Neural cell (in vitro differentiated cells): ENCODE measurements around the gene SHOX. TPM values are rescaled to one million over a fixed set of nuclear protein-coding genes. Genes with fewer than 3 reads are reported as not detected.

Experiments used
- H2AFZ ChIP-seq: fragments of 200-600, 300-800 bp; sonication (generic), shearing (Covaris generic); 2 replicates; pipeline ENCODE4 v1.6.0; 2014; ENCODE audit warnings: low read depth, mild to moderate bottlenecking, antibody characterized with exemption, low read length, moderate library complexity
- H3F3A ChIP-seq: fragments of 200-600 bp; shearing (Covaris generic); 2 replicates; pipeline ENCODE4 v1.6.1; 2016; ENCODE audit warnings: mild to moderate bottlenecking, moderate library complexity, mixed read lengths, antibody characterized with exemption, low read length; ENCODE audit not compliant: insufficient read depth, poor library complexity, severe bottlenecking
- H3K27ac ChIP-seq: fragments of 200-600, 300-800 bp; sonication (generic), shearing (Covaris generic); 2 replicates; pipeline ENCODE4 v1.5.1; 2014; ENCODE audit warnings: mild to moderate bottlenecking, low read length, moderate library complexity
- H3K27me3 ChIP-seq: fragments of 300-800, 200-600 bp; sonication (generic), shearing (Covaris generic); 2 replicates; pipeline ENCODE4 v1.6.0; 2014; ENCODE audit warnings: mild to moderate bottlenecking, low read depth, low read length, moderate library complexity; ENCODE audit not compliant: insufficient read depth
- H3K36me3 ChIP-seq: fragments of 300-800, 200-600 bp; sonication (generic), shearing (Covaris generic); 2 replicates; pipeline ENCODE4 v1.5.1; 2014; ENCODE audit warnings: mild to moderate bottlenecking, antibody characterized with exemption, low read length, moderate library complexity; ENCODE audit not compliant: insufficient read depth
- H3K4me2 ChIP-seq: fragments of 300-800, 200-600 bp; sonication (generic), shearing (Covaris generic); 2 replicates; pipeline ENCODE4 v1.6.0; 2014; ENCODE audit warnings: mild to moderate bottlenecking, low read length
- H3K4me3 ChIP-seq: fragments of 300-800, 200-600 bp; sonication (generic), shearing (Covaris generic); 2 replicates; pipeline ENCODE4 v1.5.1; 2014; ENCODE audit warnings: mild to moderate bottlenecking, low read length, moderate library complexity
- H3K79me2 ChIP-seq: fragments of 200-600 bp; shearing (Covaris generic); replicated peaks from 2 replicates; pipeline ENCODE4 v1.6.0; 2014; ENCODE audit warnings: mild to moderate bottlenecking, low read length, moderate library complexity; ENCODE audit not compliant: insufficient read depth
- H3K9ac ChIP-seq: fragments of 300-800, 200-600 bp; sonication (generic), shearing (Covaris generic); 2 replicates; pipeline ENCODE4 v1.6.1; 2016; ENCODE audit warnings: mild to moderate bottlenecking, low read length, mixed read lengths
- H3K9me2 ChIP-seq: fragments of 200-600 bp; shearing (Covaris generic); 2 replicates; pipeline ENCODE4 v1.6.1; 2016; ENCODE audit warnings: mild to moderate bottlenecking, low read length, mixed read lengths; ENCODE audit not compliant: insufficient read depth
- H3K9me3 ChIP-seq: fragments of 200-600, 300-800 bp; sonication (generic), shearing (Covaris generic); 2 replicates; pipeline ENCODE4 v1.6.1; 2016; ENCODE audit warnings: mild to moderate bottlenecking, mixed run types, low read length, moderate library complexity, mixed read lengths
- H4K20me1 ChIP-seq: fragments of 200-600 bp; shearing (Covaris generic); 2 replicates; pipeline ENCODE4 v1.6.1; 2016; ENCODE audit warnings: mild to moderate bottlenecking, mixed run types; ENCODE audit not compliant: insufficient read depth
- EP300 ChIP-seq: fragments of 450-650 bp; conservative IDR thresholded peaks from 2 replicates; pipeline ENCODE4 v1.6.1; 2014; ENCODE audit warnings: antibody characterized with exemption, mild to moderate bottlenecking, moderate library complexity; ENCODE audit not compliant: poor library complexity, severe bottlenecking
- EZH2 ChIP-seq: fragments of 200-600, 300-800 bp; shearing (Covaris generic), sonication (generic); IDR thresholded peaks from 2 replicates; pipeline ENCODE4 v1.6.1; 2014; ENCODE audit warnings: antibody characterized with exemption, low read length, borderline replicate concordance, mild to moderate bottlenecking; ENCODE audit not compliant: insufficient read depth, poor library complexity, severe bottlenecking
- MXI1 ChIP-seq: fragments of 450-650 bp; conservative IDR thresholded peaks from 2 replicates; pipeline ENCODE4 v1.6.1; 2014; ENCODE audit warnings: antibody characterized with exemption, mild to moderate bottlenecking; ENCODE audit not compliant: poor library complexity, severe bottlenecking
- POLR2AphosphoS5 ChIP-seq: IDR thresholded peaks from 2 replicates; pipeline ENCODE4 v1.6.1; 2012
- RAD21 ChIP-seq: fragments of 450-650 bp; conservative IDR thresholded peaks from 2 replicates; pipeline ENCODE4 v1.6.1; 2014; ENCODE audit warnings: antibody characterized with exemption, mild to moderate bottlenecking, moderate library complexity
- SMC3 ChIP-seq: fragments of 450-650 bp; conservative IDR thresholded peaks from 2 replicates; pipeline ENCODE4 v1.6.1; 2014; ENCODE audit warnings: antibody characterized with exemption, mild to moderate bottlenecking, moderate library complexity; ENCODE audit not compliant: poor library complexity
- TAF1 ChIP-seq: IDR thresholded peaks from 2 replicates; pipeline ENCODE4 v1.6.1; 2012; ENCODE audit warnings: low read depth
- polyA plus RNA-seq: library from polyadenylated mRNA; depleted of rRNA; stranded (reverse); fragments of >200 nt; gene quantifications from 2 replicates; pipeline ENCODE4 v1.2.3, GENCODE V29; 2014
- TF ChIP-seq, protein P1 (sequence below): IDR thresholded peaks from 2 replicates; pipeline ENCODE4 v1.6.1; 2012; ENCODE audit warnings: borderline replicate concordance
- TF ChIP-seq, protein P2 (sequence below): fragments of 450-650 bp; IDR thresholded peaks from 2 replicates; pipeline ENCODE4 v1.5.1; 2014; ENCODE audit warnings: antibody characterized with exemption, mild to moderate bottlenecking, moderate library complexity; ENCODE audit not compliant: poor library complexity, severe bottlenecking

Gene SHOX
- polyA plus RNA-seq, 1 donor from 2014 or later = not detected

DNA sequence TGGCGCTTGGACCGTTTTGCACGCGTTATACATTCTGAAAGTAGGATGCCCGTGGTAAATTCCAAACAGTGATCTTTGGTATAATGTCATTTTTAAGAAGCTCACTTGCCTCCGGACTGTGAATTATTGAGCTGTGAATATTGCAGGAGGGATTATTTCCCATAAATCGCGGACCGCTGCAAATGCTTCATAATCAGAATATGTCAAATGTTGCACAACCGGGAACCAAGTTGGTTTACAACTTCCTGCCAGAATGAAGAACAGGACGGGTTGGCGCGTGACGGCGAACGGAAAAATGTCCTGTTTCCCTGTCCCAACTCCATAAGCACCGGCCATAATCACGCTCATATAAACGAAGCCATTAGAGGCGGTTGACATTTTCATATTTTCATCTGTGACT, 67.6 kb downstream of the SHOX start:
- no peaks in the 10 kb centered on the region for H3F3A ChIP-seq
- H3K36me3 ChIP-seq = no peaks in the 10 kb centered on the region

DNA sequence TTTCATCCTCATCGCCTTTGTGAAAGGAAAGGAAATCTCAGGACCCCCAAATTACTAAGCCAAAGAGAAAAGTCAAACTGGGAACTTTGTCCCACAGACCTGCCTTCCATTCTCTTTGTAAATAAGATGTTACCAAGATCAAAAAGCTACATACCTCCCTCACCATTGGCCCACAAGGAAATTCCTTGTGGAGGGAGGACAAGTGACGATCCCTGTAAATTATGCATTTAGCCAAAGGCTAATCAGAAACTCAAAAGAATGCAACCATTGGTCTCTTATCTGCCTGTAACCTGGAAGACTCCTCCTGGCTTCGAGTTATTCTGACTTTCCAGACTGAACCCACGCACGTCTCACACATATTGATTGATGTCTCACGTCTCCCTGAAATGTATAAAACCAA, 70.3 kb downstream of the SHOX start:
- H3K4me3 ChIP-seq = no peak overlapping the region
- H3K27ac ChIP-seq = no peak overlapping the region
- no peak overlapping the region for H3K4me2 ChIP-seq
- no peaks in the 10 kb centered on the region for H3K27me3 ChIP-seq
- no peaks in the 10 kb centered on the region for H4K20me1 ChIP-seq
- H3K79me2 ChIP-seq = no peaks in the 10 kb centered on the region
- TF ChIP-seq EP300 (no peak), MXI1 (no peak), POLR2AphosphoS5 (no peak), SMC3 (no peak), TAF1 (no peak), EZH2 (no peak), RAD21 (no peak)
- TF ChIP-seq, protein P1, sequence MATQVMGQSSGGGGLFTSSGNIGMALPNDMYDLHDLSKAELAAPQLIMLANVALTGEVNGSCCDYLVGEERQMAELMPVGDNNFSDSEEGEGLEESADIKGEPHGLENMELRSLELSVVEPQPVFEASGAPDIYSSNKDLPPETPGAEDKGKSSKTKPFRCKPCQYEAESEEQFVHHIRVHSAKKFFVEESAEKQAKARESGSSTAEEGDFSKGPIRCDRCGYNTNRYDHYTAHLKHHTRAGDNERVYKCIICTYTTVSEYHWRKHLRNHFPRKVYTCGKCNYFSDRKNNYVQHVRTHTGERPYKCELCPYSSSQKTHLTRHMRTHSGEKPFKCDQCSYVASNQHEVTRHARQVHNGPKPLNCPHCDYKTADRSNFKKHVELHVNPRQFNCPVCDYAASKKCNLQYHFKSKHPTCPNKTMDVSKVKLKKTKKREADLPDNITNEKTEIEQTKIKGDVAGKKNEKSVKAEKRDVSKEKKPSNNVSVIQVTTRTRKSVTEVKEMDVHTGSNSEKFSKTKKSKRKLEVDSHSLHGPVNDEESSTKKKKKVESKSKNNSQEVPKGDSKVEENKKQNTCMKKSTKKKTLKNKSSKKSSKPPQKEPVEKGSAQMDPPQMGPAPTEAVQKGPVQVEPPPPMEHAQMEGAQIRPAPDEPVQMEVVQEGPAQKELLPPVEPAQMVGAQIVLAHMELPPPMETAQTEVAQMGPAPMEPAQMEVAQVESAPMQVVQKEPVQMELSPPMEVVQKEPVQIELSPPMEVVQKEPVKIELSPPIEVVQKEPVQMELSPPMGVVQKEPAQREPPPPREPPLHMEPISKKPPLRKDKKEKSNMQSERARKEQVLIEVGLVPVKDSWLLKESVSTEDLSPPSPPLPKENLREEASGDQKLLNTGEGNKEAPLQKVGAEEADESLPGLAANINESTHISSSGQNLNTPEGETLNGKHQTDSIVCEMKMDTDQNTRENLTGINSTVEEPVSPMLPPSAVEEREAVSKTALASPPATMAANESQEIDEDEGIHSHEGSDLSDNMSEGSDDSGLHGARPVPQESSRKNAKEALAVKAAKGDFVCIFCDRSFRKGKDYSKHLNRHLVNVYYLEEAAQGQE = no peak
- TF ChIP-seq, protein P2, sequence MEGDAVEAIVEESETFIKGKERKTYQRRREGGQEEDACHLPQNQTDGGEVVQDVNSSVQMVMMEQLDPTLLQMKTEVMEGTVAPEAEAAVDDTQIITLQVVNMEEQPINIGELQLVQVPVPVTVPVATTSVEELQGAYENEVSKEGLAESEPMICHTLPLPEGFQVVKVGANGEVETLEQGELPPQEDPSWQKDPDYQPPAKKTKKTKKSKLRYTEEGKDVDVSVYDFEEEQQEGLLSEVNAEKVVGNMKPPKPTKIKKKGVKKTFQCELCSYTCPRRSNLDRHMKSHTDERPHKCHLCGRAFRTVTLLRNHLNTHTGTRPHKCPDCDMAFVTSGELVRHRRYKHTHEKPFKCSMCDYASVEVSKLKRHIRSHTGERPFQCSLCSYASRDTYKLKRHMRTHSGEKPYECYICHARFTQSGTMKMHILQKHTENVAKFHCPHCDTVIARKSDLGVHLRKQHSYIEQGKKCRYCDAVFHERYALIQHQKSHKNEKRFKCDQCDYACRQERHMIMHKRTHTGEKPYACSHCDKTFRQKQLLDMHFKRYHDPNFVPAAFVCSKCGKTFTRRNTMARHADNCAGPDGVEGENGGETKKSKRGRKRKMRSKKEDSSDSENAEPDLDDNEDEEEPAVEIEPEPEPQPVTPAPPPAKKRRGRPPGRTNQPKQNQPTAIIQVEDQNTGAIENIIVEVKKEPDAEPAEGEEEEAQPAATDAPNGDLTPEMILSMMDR = no peak
- no peak overlapping the region for H3K9ac ChIP-seq
- H3K36me3 ChIP-seq = no peaks in the 10 kb centered on the region
- no peak overlapping the region for H2AFZ ChIP-seq
- H3K9me2 ChIP-seq = no peaks in the 10 kb centered on the region
- peaks cover 4% of the 10 kb centered on the region for H3K9me3 ChIP-seq
- no peaks in the 10 kb centered on the region for H3F3A ChIP-seq

More for the DNA sequence above, 67.6 kb downstream of the SHOX start:
- no peaks in the 10 kb centered on the region for H3K9me3 ChIP-seq
- no peak overlapping the region for H3K4me3 ChIP-seq
- H3K4me2 ChIP-seq = no peak overlapping the region
- no peaks in the 10 kb centered on the region for H3K9me2 ChIP-seq
- no peaks in the 10 kb centered on the region for H4K20me1 ChIP-seq
- no peaks in the 10 kb centered on the region for H3K79me2 ChIP-seq
- H3K9ac ChIP-seq = no peak overlapping the region
- H3K27ac ChIP-seq = no peak overlapping the region
- H3K27me3 ChIP-seq = no peaks in the 10 kb centered on the region
- TF ChIP-seq RAD21 (no peak), POLR2AphosphoS5 (no peak), EP300 (no peak), MXI1 (no peak), SMC3 (no peak), TAF1 (no peak), EZH2 (no peak)
- TF ChIP-seq, protein P1 = no peak
- no peak overlapping the region for H2AFZ ChIP-seq
